ENCODE results near the gene SLC6A7.

SLC6A7 gene

DNA sequence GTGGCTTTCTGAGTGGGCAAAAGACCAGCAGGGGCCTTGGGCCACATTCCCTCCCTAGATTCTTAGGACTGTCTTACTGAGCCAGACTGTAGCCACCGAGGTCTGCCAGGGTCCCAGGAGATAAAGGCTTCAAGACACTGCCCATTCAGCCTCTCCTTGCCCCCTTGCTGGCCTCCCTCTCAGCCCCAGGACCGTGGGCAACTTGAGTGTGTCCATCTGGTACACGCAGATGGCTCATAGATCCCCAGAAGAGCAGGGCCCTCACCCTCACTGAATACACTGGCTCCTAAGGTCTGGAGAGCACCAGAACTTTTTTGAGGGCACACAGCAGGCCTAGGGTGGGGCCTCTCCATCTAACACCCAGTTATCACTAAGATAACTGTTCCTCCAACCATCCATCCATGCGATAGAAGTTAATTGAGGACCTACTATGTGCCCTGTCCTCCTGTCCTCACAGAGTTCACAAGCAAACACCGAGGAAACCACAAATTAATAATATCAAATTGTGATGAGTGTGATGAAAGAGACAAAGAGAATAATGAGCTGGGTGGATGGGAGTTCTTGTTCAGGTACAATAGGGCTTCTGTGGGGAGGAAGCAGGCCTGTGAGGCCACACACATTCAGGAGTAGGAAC is 29.3 kb upstream of the SLC6A7 start:
- no peak overlapping the region for H3K4me3 ChIP-seq (ENCODE audit: low read depth, low read length)
- DNase-seq (ENCODE audit: low read depth) = no peak
- TF ChIP-seq CTCF (IDR thresholded peaks at IDR 0.05; ENCODE audit: low read depth, low read length, missing control alignments) = no peak

- no peak overlapping the region for H3K4me3 ChIP-seq (ENCODE audit: low read depth, low read length)
- peak; percentile 95 for TF ChIP-seq CTCF (IDR thresholded peaks at IDR 0.05; ENCODE audit: low read depth, low read length, missing control alignments)
- DNase-seq (ENCODE audit: low read depth) = no peak
Observed at GRCh38 chr5:150161242-150162141, 28.4 kb upstream of the SLC6A7 start.

DNA sequence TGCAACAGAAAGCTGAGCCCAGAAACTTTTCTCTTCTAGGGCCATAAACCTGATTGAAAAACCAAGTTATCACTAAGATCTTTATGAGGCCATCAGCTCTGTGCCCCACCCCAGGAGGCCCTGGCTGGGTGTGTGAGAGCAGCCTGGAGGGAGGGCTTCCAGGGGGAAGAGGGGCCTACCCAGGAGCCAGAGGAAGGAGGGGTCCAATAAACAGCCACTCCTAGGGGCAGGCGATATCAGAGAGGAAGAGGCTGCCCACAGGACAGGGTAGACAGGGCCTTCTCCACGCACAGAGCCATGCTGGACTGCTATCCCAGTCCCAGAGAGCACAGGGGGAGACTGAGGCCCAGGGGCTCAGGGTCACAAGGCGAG is 27.7 kb upstream of the SLC6A7 start:
- no peak overlapping the region for H3K4me3 ChIP-seq (ENCODE audit: low read depth, low read length)
- TF ChIP-seq CTCF (IDR thresholded peaks at IDR 0.05; ENCODE audit: low read depth, low read length, missing control alignments) = no peak
- DNase-seq (ENCODE audit: low read depth) = no peak

GRCh38 chr5:150163035-150163434 is 26.8 kb upstream of the SLC6A7 start:
- no peak overlapping the region for H3K4me3 ChIP-seq (ENCODE audit: low read depth, low read length)
- no peak for DNase-seq (ENCODE audit: low read depth)
- TF ChIP-seq CTCF (IDR thresholded peaks at IDR 0.05; ENCODE audit: low read depth, low read length, missing control alignments) = no peak

GRCh38 chr5:150163547-150164059 is 26.3 kb upstream of the SLC6A7 start:
- TF ChIP-seq CTCF (IDR thresholded peaks at IDR 0.05; ENCODE audit: low read depth, low read length, missing control alignments) = no peak
- DNase-seq (ENCODE audit: low read depth) = no peak
- H3K4me3 ChIP-seq (ENCODE audit: low read depth, low read length) = no peak overlapping the region

GRCh38 chr5:150164211-150164980 is 25.5 kb upstream of the SLC6A7 start:
- no peak overlapping the region for H3K4me3 ChIP-seq (ENCODE audit: low read depth, low read length)
- DNase-seq (ENCODE audit: low read depth) = no peak
- TF ChIP-seq CTCF (IDR thresholded peaks at IDR 0.05; ENCODE audit: low read depth, low read length, missing control alignments) = no peak
